ENCODE measurements around the gene MED12L.

GRCh38 chr3:151166161-151166560 lies 80.7 kb downstream of the MED12L start:
- TF ChIP-seq CTCF (IDR thresholded peaks at IDR 0.05; ENCODE audit: poor library complexity) (no peak), EZH2 (IDR thresholded peaks at IDR 0.05; ENCODE audit: borderline replicate concordance) (no peak)
